ENCODE results near the gene ADAD2.

The ADAD2 gene

GRCh38 chr16:84227548-84227947 is 36.6 kb downstream of the ADAD2 start:
- DNase-seq, result no peak

- peak; percentile 82 for DNase-seq
Observed at GRCh38 chr16:84228256-84228838, 37.4 kb downstream of the ADAD2 start.

GRCh38 chr16:84229471-84229870 is 38.5 kb downstream of the ADAD2 start:
- DNase-seq, result no peak

GRCh38 chr16:84232060-84232459 is 41.1 kb downstream of the ADAD2 start:
- DNase-seq, result no peak

GRCh38 chr16:84232969-84233368 is 42.0 kb downstream of the ADAD2 start:
- no peak for DNase-seq

GRCh38 chr16:84233748-84234147 is 42.8 kb downstream of the ADAD2 start:
- no peak for DNase-seq

- no peak for DNase-seq
Observed at GRCh38 chr16:84234321-84235241, 43.6 kb downstream of the ADAD2 start.

- DNase-seq, result no peak
Observed at GRCh38 chr16:84236671-84237070, 45.7 kb downstream of the ADAD2 start.

- DNase-seq, result no peak
Observed at GRCh38 chr16:84237994-84238750, 47.2 kb downstream of the ADAD2 start.

- DNase-seq, result no peak
Observed at GRCh38 chr16:84239141-84239769, 48.3 kb downstream of the ADAD2 start.

- DNase-seq, result no peak
Observed at GRCh38 chr16:84239909-84240308, 49.0 kb downstream of the ADAD2 start, which contains the start of gene KCNG4. Gene KCNG4, minus strand, starts transcription at chr16:84240012. Its CDS starts 2,527 bp downstream, at chr16:84237485.

GRCh38 chr16:84240455-84240854 is 49.5 kb downstream of the ADAD2 start:
- DNase-seq, result no peak

- DNase-seq, result no peak
Observed at GRCh38 chr16:84241778-84242177, 50.8 kb downstream of the ADAD2 start.

- DNase-seq, result no peak
Observed at GRCh38 chr16:84242839-84243238, 51.9 kb downstream of the ADAD2 start.

GRCh38 chr16:84243732-84244131 is 52.8 kb downstream of the ADAD2 start:
- DNase-seq, result no peak

GRCh38 chr16:84244728-84245127 is 53.8 kb downstream of the ADAD2 start:
- DNase-seq, result no peak

GRCh38 chr16:84245956-84246678 is 55.2 kb downstream of the ADAD2 start:
- no peak for DNase-seq

- no peak for DNase-seq
Observed at GRCh38 chr16:84246679-84247077, 55.7 kb downstream of the ADAD2 start.
